T-helper 22 cell (primary cell): Measurements from ENCODE around the gene ANKRD26.

Experiments used
- DNase-seq: peaks from one replicate; pipeline ENCODE4 v3.0.0-alpha.2; 2020; ENCODE audit warnings: low read depth

The ANKRD26 gene

GRCh38 chr10:27020243-27020642, 80.1 kb downstream of the ANKRD26 start:
- no peak for DNase-seq

- no peak for DNase-seq
These were observed 80.5 kb downstream of the ANKRD26 start for GRCh38 chr10:27019827-27020226.

GRCh38 chr10:26997610-26998009, 102.7 kb downstream of the ANKRD26 start:
- DNase-seq: no peak

GRCh38 chr10:26994743-26995142, 105.6 kb downstream of the ANKRD26 start:
- no peak for DNase-seq

- no peak for DNase-seq
These were observed 112.4 kb downstream of the ANKRD26 start for GRCh38 chr10:26987851-26988250.

- no peak for DNase-seq
These were observed 117.1 kb downstream of the ANKRD26 start for GRCh38 chr10:26983156-26983555.

GRCh38 chr10:26982058-26982457, 118.2 kb downstream of the ANKRD26 start:
- no peak for DNase-seq

GRCh38 chr10:26981232-26981824, 119.0 kb downstream of the ANKRD26 start:
- DNase-seq: no peak

GRCh38 chr10:26978519-26978918, 121.8 kb downstream of the ANKRD26 start:
- no peak for DNase-seq

GRCh38 chr10:26977635-26978034, 122.7 kb downstream of the ANKRD26 start:
- no peak for DNase-seq

- DNase-seq: no peak
These were observed 129.6 kb downstream of the ANKRD26 start for GRCh38 chr10:26970667-26971066.

- no peak for DNase-seq
These were observed 131.0 kb downstream of the ANKRD26 start for GRCh38 chr10:26969145-26969926.

- DNase-seq: no peak
These were observed 137.5 kb downstream of the ANKRD26 start for GRCh38 chr10:26962835-26963234.

- no peak for DNase-seq
These were observed 140.0 kb downstream of the ANKRD26 start for GRCh38 chr10:26960308-26960707.

GRCh38 chr10:26959841-26960240, 140.5 kb downstream of the ANKRD26 start:
- no peak for DNase-seq
